ENCODE measurements around the gene SLC4A8.
"Not testable (repeated sequence)": the region's sequence is repeated elsewhere in the genome, so short reads cannot be mapped to it uniquely, and the experiment has no call there.

The SLC4A8 gene

DNA sequence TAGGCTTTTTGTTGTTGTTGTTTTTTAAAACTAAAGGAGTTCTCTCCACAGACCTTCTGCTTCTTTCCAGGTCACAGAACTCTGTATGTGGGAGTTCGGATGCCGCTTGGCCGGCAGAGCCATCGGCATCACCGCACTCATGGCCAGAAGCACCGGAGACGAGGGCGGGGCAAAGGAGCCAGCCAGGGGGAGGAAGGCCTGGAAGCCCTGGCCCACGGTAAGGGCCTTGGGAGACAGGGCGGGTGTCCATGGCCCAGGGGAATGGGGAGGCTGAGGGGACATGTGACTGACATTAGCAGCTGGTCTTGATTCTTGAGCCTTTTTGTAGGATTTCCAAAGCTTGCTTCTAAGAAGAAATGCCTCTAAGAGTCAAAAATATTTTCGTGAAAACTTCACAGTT is 26.2 kb downstream of the SLC4A8 start:
- Histone ChIP-seq H3K36me3 (ENCODE audit: insufficient read depth, low read length) (peaks cover 5% of the 10 kb centered on the region; the same call in 1 of the 2 replicates), H2AFZ (ENCODE audit: low read depth, low read length) (no peak overlapping the region), H3K27ac (ENCODE audit: low read length) (no peak overlapping the region), H3K27me3 (ENCODE audit: insufficient read depth, low read length, poor library complexity) (no peaks in the 10 kb centered on the region), H3K9me3 (ENCODE audit: insufficient read depth, low read length, severe bottlenecking) (no peaks in the 10 kb centered on the region), H3K4me2 (ENCODE audit: insufficient read depth, low read length) (no peak overlapping the region), H3K9ac (ENCODE audit: low read depth, low read length) (no peak overlapping the region), H3K79me2 (ENCODE audit: insufficient read depth, low read length) (no peaks in the 10 kb centered on the region), H3K4me1 (ENCODE audit: insufficient read depth, low read length) (no peaks in the 10 kb centered on the region), H4K20me1 (ENCODE audit: insufficient read depth, low read length) (no peaks in the 10 kb centered on the region), H3K4me3 (ENCODE audit: low read depth in 1 of 2, low read length in 2 of 2) (no peak overlapping the region)
- no peak for DNase-seq
- TF ChIP-seq, protein P1, sequence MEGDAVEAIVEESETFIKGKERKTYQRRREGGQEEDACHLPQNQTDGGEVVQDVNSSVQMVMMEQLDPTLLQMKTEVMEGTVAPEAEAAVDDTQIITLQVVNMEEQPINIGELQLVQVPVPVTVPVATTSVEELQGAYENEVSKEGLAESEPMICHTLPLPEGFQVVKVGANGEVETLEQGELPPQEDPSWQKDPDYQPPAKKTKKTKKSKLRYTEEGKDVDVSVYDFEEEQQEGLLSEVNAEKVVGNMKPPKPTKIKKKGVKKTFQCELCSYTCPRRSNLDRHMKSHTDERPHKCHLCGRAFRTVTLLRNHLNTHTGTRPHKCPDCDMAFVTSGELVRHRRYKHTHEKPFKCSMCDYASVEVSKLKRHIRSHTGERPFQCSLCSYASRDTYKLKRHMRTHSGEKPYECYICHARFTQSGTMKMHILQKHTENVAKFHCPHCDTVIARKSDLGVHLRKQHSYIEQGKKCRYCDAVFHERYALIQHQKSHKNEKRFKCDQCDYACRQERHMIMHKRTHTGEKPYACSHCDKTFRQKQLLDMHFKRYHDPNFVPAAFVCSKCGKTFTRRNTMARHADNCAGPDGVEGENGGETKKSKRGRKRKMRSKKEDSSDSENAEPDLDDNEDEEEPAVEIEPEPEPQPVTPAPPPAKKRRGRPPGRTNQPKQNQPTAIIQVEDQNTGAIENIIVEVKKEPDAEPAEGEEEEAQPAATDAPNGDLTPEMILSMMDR (IDR thresholded peaks at IDR 0.05; ENCODE audit: borderline replicate concordance, extremely low read depth, low read length, poor library complexity, severe bottlenecking), result no peak
- no peak for TF ChIP-seq EZH2 (IDR thresholded peaks at IDR 0.05; ENCODE audit: borderline replicate concordance, low read depth, low read length, severe bottlenecking)
- ATAC-seq (ENCODE audit: insufficient read depth, low read depth), result no peak

DNA sequence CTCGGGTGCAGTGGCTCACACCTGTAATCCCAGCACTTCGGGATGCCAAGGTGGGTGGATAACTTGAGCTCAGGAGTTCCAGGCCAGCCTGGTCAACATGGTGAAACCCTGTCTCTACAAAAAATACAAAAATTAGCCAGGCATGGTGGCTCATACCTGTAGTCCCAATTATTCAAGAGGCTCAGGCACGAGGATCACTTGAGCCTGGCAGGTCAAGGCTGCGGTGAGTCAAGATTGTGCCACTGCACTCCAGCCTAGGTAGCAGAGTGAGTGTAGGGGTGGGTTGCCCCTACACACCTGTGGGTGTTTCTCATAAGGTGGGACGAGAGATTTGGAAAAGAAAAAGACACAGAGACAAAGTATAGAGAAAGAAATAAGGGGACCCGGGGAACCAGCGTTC is 29.4 kb downstream of the SLC4A8 start:
- H3K36me3 ChIP-seq (ENCODE audit: insufficient read depth, low read length), result not testable (repeated sequence)

DNA sequence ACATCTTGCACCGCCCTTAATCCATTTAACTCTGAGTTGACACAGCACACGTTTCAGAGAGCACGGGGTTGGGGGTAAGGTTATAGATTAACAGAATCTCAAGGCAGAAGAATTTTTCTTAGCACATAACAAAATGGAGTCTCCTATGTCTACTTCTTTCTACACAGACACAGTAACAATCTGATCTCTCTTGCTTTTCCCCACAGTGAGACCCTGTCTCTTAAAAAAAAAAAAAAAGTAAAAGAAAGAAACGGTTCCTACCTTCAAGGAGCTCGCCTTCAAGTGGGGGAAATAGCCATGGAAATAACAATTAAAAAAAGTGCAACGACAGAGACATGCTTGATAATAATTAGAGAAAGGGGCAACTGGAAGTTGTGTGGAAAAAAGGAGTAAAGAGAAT is 30.4 kb downstream of the SLC4A8 start:
- H3K4me3 ChIP-seq (ENCODE audit: low read depth in 1 of 2, low read length in 2 of 2); H3K27ac ChIP-seq (ENCODE audit: low read length); H4K20me1 ChIP-seq (ENCODE audit: insufficient read depth, low read length); H3K4me2 ChIP-seq (ENCODE audit: insufficient read depth, low read length); ATAC-seq (ENCODE audit: insufficient read depth, low read depth); H2AFZ ChIP-seq (ENCODE audit: low read depth, low read length); DNase-seq; H3K36me3 ChIP-seq (ENCODE audit: insufficient read depth, low read length); H3K27me3 ChIP-seq (ENCODE audit: insufficient read depth, low read length, poor library complexity); H3K4me1 ChIP-seq (ENCODE audit: insufficient read depth, low read length); H3K9me3 ChIP-seq (ENCODE audit: insufficient read depth, low read length, severe bottlenecking); H3K9ac ChIP-seq (ENCODE audit: low read depth, low read length); H3K79me2 ChIP-seq (ENCODE audit: insufficient read depth, low read length): not testable (repeated sequence)

More for the DNA sequence above, 29.4 kb downstream of the SLC4A8 start:
- not testable (repeated sequence) for H3K4me1 ChIP-seq (ENCODE audit: insufficient read depth, low read length); H2AFZ ChIP-seq (ENCODE audit: low read depth, low read length); H3K79me2 ChIP-seq (ENCODE audit: insufficient read depth, low read length); H4K20me1 ChIP-seq (ENCODE audit: insufficient read depth, low read length); H3K9me3 ChIP-seq (ENCODE audit: insufficient read depth, low read length, severe bottlenecking); ATAC-seq (ENCODE audit: insufficient read depth, low read depth); H3K27ac ChIP-seq (ENCODE audit: low read length); DNase-seq; H3K27me3 ChIP-seq (ENCODE audit: insufficient read depth, low read length, poor library complexity); H3K9ac ChIP-seq (ENCODE audit: low read depth, low read length); H3K4me3 ChIP-seq (ENCODE audit: low read depth in 1 of 2, low read length in 2 of 2); H3K4me2 ChIP-seq (ENCODE audit: insufficient read depth, low read length)

DNA sequence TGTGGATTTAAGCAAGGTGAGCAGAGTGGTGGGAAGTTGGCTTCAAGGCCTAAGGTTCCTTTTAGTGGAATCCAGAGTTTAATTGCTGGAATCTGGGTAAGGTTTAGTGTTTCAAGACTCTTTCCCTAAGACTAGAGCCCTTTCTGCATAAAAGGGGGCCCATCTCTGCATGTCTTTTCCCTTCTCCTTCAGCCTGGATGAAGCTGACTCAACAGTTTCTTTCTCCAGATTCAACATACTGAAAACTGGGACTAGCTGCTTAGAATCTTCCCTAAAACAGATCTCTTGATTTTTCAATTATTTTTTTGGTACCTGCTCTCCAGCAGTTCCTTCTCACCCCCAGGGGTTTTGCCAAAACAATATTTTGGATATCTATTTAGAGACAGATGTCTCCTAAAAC is 34.0 kb downstream of the SLC4A8 start:
- TF ChIP-seq, protein P1 (IDR thresholded peaks at IDR 0.05; ENCODE audit: borderline replicate concordance, extremely low read depth, low read length, poor library complexity, severe bottlenecking), result no peak
- TF ChIP-seq EZH2 (IDR thresholded peaks at IDR 0.05; ENCODE audit: borderline replicate concordance, low read depth, low read length, severe bottlenecking), result no peak
- no peak for DNase-seq
- H3K27me3 ChIP-seq (ENCODE audit: insufficient read depth, low read length, poor library complexity), result no peaks in the 10 kb centered on the region
- H3K4me1 ChIP-seq (ENCODE audit: insufficient read depth, low read length), result no peaks in the 10 kb centered on the region
- H2AFZ ChIP-seq (ENCODE audit: low read depth, low read length), result no peak overlapping the region
- no peak overlapping the region for H3K9ac ChIP-seq (ENCODE audit: low read depth, low read length)
- no peak overlapping the region for H3K4me3 ChIP-seq (ENCODE audit: low read depth in 1 of 2, low read length in 2 of 2)
- H3K79me2 ChIP-seq (ENCODE audit: insufficient read depth, low read length), result no peaks in the 10 kb centered on the region
- no peak overlapping the region for H3K27ac ChIP-seq (ENCODE audit: low read length)
- no peaks in the 10 kb centered on the region for H3K9me3 ChIP-seq (ENCODE audit: insufficient read depth, low read length, severe bottlenecking)
- no peak overlapping the region for H3K4me2 ChIP-seq (ENCODE audit: insufficient read depth, low read length)
- ATAC-seq (ENCODE audit: insufficient read depth, low read depth), result no peak
- peaks cover 25% of the 10 kb centered on the region for H3K36me3 ChIP-seq (ENCODE audit: insufficient read depth, low read length)
- no peaks in the 10 kb centered on the region for H4K20me1 ChIP-seq (ENCODE audit: insufficient read depth, low read length)

All from DND-41 (cell line).